MCF 10A (cell line): Measurements from ENCODE around the gene PXYLP1. TPM values are rescaled to one million over a fixed set of nuclear protein-coding genes. Genes with fewer than 3 reads are reported as not detected.
"Not testable (repeated sequence)": the region's sequence is repeated elsewhere in the genome, so short reads cannot be mapped to it uniquely, and the experiment has no call there.

Experiments used
- BruUV-seq: library from RNA; stranded (reverse); fragments of 400-500 nt; replicated peaks from 2 replicates; lab custom pipeline; 2021; lab: Mats Ljungman, UMichigan
- CTCF ChIA-PET: fragments of 300-600 bp; sonication (Branson Sonifier 250); formaldehyde crosslinking; extraction: SDS; loops from one replicate; lab custom pipeline; 2021; ENCODE audit warnings: antibody characterized with exemption, inconsistent platforms; lab: Yijun Ruan, JAX
- POLR2A ChIA-PET: fragments of 300-600, 350-650 bp; sonication (Branson Sonifier 250); formaldehyde crosslinking; extraction: SDS; loops from one replicate; lab custom pipeline; 2020; ENCODE audit warnings: antibody characterized with exemption, inconsistent platforms; lab: Yijun Ruan, JAX
- DNase-seq: peaks from one replicate; pipeline ENCODE4 v3.0.0-alpha.2; 2018; ENCODE audit not compliant: unreplicated experiment
- H3K27ac Mint-ChIP-seq: one replicate; pipeline ENCODE4 v1.8.0; 2022; ENCODE audit warnings: mild to moderate bottlenecking, low read depth, mixed read lengths; ENCODE audit not compliant: unreplicated experiment
- H3K27me3 Mint-ChIP-seq: one replicate; pipeline ENCODE4 v1.8.0; 2022; ENCODE audit warnings: mixed read lengths; ENCODE audit not compliant: insufficient read depth, unreplicated experiment
- H3K36me3 Mint-ChIP-seq: one replicate; pipeline ENCODE4 v1.8.0; 2022; ENCODE audit warnings: mild to moderate bottlenecking, moderate library complexity, mixed read lengths; ENCODE audit not compliant: insufficient read depth, unreplicated experiment
- H3K4me1 Mint-ChIP-seq: one replicate; pipeline ENCODE4 v1.8.0; 2022; ENCODE audit warnings: mixed read lengths; ENCODE audit not compliant: insufficient read depth, unreplicated experiment
- H3K4me3 Mint-ChIP-seq: one replicate; pipeline ENCODE4 v1.8.0; 2022; ENCODE audit warnings: mild to moderate bottlenecking, moderate library complexity, mixed read lengths; ENCODE audit not compliant: unreplicated experiment
- H3K9me3 Mint-ChIP-seq: one replicate; pipeline ENCODE4 v1.8.0; 2022; ENCODE audit warnings: mixed read lengths; ENCODE audit not compliant: unreplicated experiment
- CTCF ChIP-seq: fragments of 200-600 bp; IDR thresholded peaks from one replicate; pipeline ENCODE4 v1.8.0; 2022; ENCODE audit warnings: antibody characterized with exemption, mild to moderate bottlenecking; ENCODE audit not compliant: unreplicated experiment
- intact Hi-C: fragments of 100-400 bp; cut with micrococcal nuclease; formaldehyde crosslinking; loops from 2 replicates; pipeline ENCODE4 v1.14.1; 2022
- total RNA-seq: library from RNA; stranded (reverse); gene quantifications from 2 replicates; pipeline ENCODE4 v1.2.3, GENCODE V29; 2022

The PXYLP1 gene
- total RNA-seq, 1 experiment from 2014 or later: 2.1 TPM

- no TSS peak for BruUV-seq
- Mint-ChIP-seq H3K4me3 (no peak overlapping the region), H3K27me3 (peaks cover 29% of the 10 kb centered on the region), H3K4me1 (peaks cover 6% of the 10 kb centered on the region), H3K9me3 (no peaks in the 10 kb centered on the region), H3K27ac (no peak overlapping the region), H3K36me3 (no peaks in the 10 kb centered on the region)
- ChIA-PET POLR2A (no interaction called here), CTCF (interaction anchor here (0.6 to 1.9 kb wide), 3 partner anchors 9 to 199 kb away, joined by 3 to 4 read pairs (median 3); no protein-coding TSS in a partner anchor)
- intact Hi-C loops: no loop called here
- DNase-seq: no peak
- TF ChIP-seq CTCF: no peak
Measured at GRCh38 chr3:141202682-141203081, 28.9 kb upstream of the PXYLP1 start.

- Mint-ChIP-seq H3K27me3 (peaks cover 17% of the 10 kb centered on the region), H3K27ac (no peak overlapping the region), H3K4me1 (peaks cover 6% of the 10 kb centered on the region), H3K36me3 (no peaks in the 10 kb centered on the region), H3K9me3 (no peaks in the 10 kb centered on the region), H3K4me3 (no peak overlapping the region)
- ChIA-PET CTCF (no interaction called here), POLR2A (no interaction called here)
- BruUV-seq: no TSS peak
- DNase-seq: no peak
- intact Hi-C loops: no loop called here
- no peak for TF ChIP-seq CTCF
Measured at GRCh38 chr3:141203866-141204265, 27.8 kb upstream of the PXYLP1 start.

GRCh38 chr3:141204343-141204742, 27.3 kb upstream of the PXYLP1 start:
- no TSS peak for BruUV-seq
- intact Hi-C loops: no loop called here
- H3K4me3 Mint-ChIP-seq: no peak overlapping the region
- peaks cover 13% of the 10 kb centered on the region for H3K27me3 Mint-ChIP-seq
- H3K36me3 Mint-ChIP-seq: no peaks in the 10 kb centered on the region
- no peak for TF ChIP-seq CTCF
- ChIA-PET CTCF (no interaction called here), POLR2A (no interaction called here)
- DNase-seq: no peak
- H3K4me1 Mint-ChIP-seq: peaks cover 6% of the 10 kb centered on the region
- H3K27ac Mint-ChIP-seq: no peak overlapping the region
- H3K9me3 Mint-ChIP-seq: no peaks in the 10 kb centered on the region

GRCh38 chr3:141211306-141211705, 20.3 kb upstream of the PXYLP1 start:
- intact Hi-C loops, H3K36me3 Mint-ChIP-seq, POLR2A ChIA-PET, H3K4me1 Mint-ChIP-seq, H3K27ac Mint-ChIP-seq, H3K4me3 Mint-ChIP-seq, BruUV-seq, H3K9me3 Mint-ChIP-seq, H3K27me3 Mint-ChIP-seq, DNase-seq: not testable (repeated sequence)
- CTCF ChIA-PET: interaction anchor here (0.6 kb wide), 1 partner anchor 71 kb away, joined by 4 read pairs; no protein-coding TSS in a partner anchor

- H3K4me1 Mint-ChIP-seq: no peaks in the 10 kb centered on the region
- no peaks in the 10 kb centered on the region for H3K9me3 Mint-ChIP-seq
- H3K36me3 Mint-ChIP-seq: no peaks in the 10 kb centered on the region
- no peak for DNase-seq
- TF ChIP-seq CTCF: no peak
- no peak overlapping the region for H3K4me3 Mint-ChIP-seq
- CTCF ChIA-PET: no interaction called here
- H3K27me3 Mint-ChIP-seq: peaks cover 2% of the 10 kb centered on the region
- BruUV-seq: no TSS peak
- no peak overlapping the region for H3K27ac Mint-ChIP-seq
- POLR2A ChIA-PET: no interaction called here
- intact Hi-C loops: no loop called here
Measured at GRCh38 chr3:141212101-141212500, 19.5 kb upstream of the PXYLP1 start.
